HG03039 (cell line): ENCODE data around the gene TMEM72.

Experiments used
- ATAC-seq: cut with Tn5 transposase; IDR thresholded peaks from one replicate; pipeline ENCODE4 v1.9.1; 2021; ENCODE audit warnings: mild to moderate bottlenecking, moderate library complexity; ENCODE audit not compliant: unreplicated experiment

Gene TMEM72

GRCh38 chr10:44965651-44966097, 54.5 kb downstream of the TMEM72 start:
- peak; percentile 37 for ATAC-seq

- ATAC-seq = peak; percentile 32
Measured at GRCh38 chr10:44966129-44966815, 55.1 kb downstream of the TMEM72 start.

GRCh38 chr10:44966816-44967509, 55.8 kb downstream of the TMEM72 start:
- no peak for ATAC-seq

- no peak for ATAC-seq
Measured at GRCh38 chr10:44967616-44968015, 56.5 kb downstream of the TMEM72 start.

GRCh38 chr10:44968091-44968490, 57.0 kb downstream of the TMEM72 start:
- no peak for ATAC-seq

- no peak for ATAC-seq
Measured at GRCh38 chr10:44968500-44969400, 57.6 kb downstream of the TMEM72 start.

GRCh38 chr10:44969854-44970253, 58.7 kb downstream of the TMEM72 start:
- no peak for ATAC-seq

- ATAC-seq = no peak
Measured at GRCh38 chr10:44970812-44971395, 59.8 kb downstream of the TMEM72 start.

GRCh38 chr10:44971434-44971833, 60.3 kb downstream of the TMEM72 start:
- ATAC-seq = no peak

GRCh38 chr10:44971935-44972757, 61.0 kb downstream of the TMEM72 start:
- ATAC-seq = no peak

GRCh38 chr10:44972874-44973306, 61.8 kb downstream of the TMEM72 start:
- no peak for ATAC-seq

GRCh38 chr10:44973323-44974081, 62.4 kb downstream of the TMEM72 start:
- ATAC-seq = peak; percentile 25

GRCh38 chr10:44974082-44974627, 63.0 kb downstream of the TMEM72 start:
- no peak for ATAC-seq

GRCh38 chr10:44974628-44975430, 63.7 kb downstream of the TMEM72 start:
- ATAC-seq = peak; percentile 68

- ATAC-seq = no peak
Measured at GRCh38 chr10:44975431-44976331, 64.5 kb downstream of the TMEM72 start.

GRCh38 chr10:44976352-44977198, 65.4 kb downstream of the TMEM72 start:
- no peak for ATAC-seq
